ENCODE data around the gene LCN2.

The LCN2 gene

DNA sequence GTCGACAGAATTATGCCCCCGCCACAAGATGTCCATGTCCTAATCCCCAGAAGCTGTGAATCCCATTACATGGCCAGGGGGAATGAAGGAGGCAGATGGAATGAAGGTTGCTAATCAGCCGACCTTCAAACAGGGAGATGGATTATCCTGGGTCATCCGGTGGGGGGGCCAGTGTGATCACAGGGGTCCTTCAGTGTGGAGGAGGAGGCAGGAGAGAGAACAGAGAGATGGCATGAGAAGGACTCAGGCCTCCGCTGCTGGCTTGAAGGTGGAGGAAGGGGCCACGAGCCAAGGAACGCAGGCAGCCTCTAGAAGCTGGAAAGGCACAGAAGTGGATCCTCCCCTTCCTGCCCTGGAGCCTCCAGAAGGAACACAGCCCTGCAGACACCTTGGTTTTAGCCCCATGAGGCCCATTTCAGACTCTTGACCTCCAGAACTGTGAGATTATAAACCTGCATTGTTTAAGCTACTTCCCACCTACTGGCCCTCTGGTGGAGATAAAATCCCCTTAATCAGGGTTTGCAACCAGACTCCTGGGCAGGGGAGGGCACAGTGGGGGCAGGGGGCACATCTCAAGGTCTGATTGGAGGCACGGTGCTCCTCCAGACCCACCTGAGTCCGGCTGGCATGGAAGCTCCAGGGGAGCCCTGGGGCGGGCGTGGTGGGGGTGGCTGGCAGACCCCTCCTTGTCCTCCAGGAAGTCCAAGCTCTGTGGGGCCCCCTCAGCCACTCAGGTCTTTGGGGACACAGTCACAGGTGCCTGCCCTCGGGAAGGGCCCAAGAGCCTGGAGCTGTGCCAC lies 35.5 kb upstream of the LCN2 start:
- intact Hi-C loops (cut with DNase I): loop anchor here (10.0 kb wide), 1 partner anchor 169 kb away; no protein-coding TSS in a partner anchor
- peak in 1 of 42 donors; percentile 12 for DNase-seq

- DNase-seq: peak in 3 of 42 donors; percentile 1 to 14 (median 3)
- intact Hi-C loops (cut with DNase I): loop anchor here (10.0 kb wide), 1 partner anchor 170 kb away; no protein-coding TSS in a partner anchor
Observed at GRCh38 chr9:128114326-128115186, 34.7 kb upstream of the LCN2 start.

- DNase-seq: peak in 4 of 42 donors; percentile 0 to 16 (median 4)
- intact Hi-C loops (cut with DNase I): loop anchor here (10.0 kb wide), 1 partner anchor 171 kb away; no protein-coding TSS in a partner anchor
Observed at GRCh38 chr9:128115187-128116103, 33.8 kb upstream of the LCN2 start.

GRCh38 chr9:128116104-128117083 lies 32.9 kb upstream of the LCN2 start:
- intact Hi-C loops (cut with DNase I): loop anchor here (10.0 kb wide), 1 partner anchor 172 kb away; no protein-coding TSS in a partner anchor
- peak in 3 of 42 donors; percentile 4 to 15 (median 5) for DNase-seq

- peak; percentile 77 to 100 (median 95) for DNase-seq
- intact Hi-C loops (cut with DNase I): loop anchor here (10.0 kb wide), 1 partner anchor 173 kb away; no protein-coding TSS in a partner anchor
Observed at GRCh38 chr9:128117613-128118471, 31.4 kb upstream of the LCN2 start.

DNA sequence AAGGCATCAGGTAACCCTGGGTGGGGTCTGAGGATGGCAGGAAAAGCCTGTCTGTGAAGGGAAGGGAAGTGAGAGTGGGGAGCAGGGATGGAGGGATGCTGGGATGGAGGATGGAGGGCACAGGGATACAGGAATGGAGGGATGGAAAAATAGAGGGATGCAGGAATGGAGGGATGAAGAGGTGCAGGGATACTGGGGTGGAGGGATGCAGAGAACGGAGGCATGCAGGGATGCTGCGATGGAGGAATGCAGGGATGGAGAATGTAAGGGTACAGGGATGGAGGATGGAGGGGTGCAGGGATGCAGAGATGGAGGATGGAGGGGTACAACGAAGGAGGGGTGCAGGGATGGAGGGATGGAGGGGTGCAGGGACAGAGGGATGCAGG lies 30.8 kb upstream of the LCN2 start:
- intact Hi-C loops (cut with DNase I): loop anchor here (10.0 kb wide), 1 partner anchor 174 kb away; no protein-coding TSS in a partner anchor
- peak in 3 of 42 donors; percentile 0 to 4 (median 1) for DNase-seq

GRCh38 chr9:128118971-128119665 lies 30.1 kb upstream of the LCN2 start:
- intact Hi-C loops (cut with DNase I): loop anchor here (10.0 kb wide), 1 partner anchor 174 kb away; no protein-coding TSS in a partner anchor
- peak in 4 of 42 donors; percentile 1 to 7 (median 4) for DNase-seq

DNA sequence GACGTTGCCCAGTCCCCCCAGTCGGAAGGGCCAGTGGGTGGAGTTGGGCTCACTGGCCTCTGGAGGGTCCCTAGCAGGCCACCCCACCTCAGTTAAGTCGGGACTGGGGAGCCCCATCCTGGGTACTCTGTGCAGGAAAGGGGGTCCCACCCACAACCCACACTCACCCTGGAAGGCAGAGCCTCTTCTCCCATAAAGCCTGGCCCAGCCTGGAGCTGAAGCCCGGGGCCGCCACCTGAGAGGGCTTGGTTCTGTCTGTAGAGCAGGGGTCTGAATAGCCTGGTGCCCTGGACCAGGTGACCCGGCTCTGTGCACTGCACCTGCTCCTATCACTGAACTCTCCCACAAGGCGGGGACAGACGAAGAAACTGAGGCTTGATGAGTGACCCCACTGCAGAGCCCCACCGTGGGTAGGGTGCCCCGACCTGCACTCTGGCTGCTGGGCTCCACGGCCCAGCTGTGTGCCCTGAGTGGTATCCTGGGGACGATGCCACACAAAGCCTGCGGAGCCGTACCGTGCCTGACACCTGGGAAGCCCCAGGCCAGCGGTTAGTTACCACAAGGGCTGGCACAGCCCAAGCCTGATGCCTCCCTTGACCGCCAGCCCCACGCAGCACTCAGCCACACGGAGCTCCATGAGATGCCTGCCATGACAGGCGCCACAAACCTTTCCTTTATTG lies 29.1 kb upstream of the LCN2 start:
- intact Hi-C loops (cut with DNase I): no loop called here
- peak in 1 of 42 donors; percentile 5 for DNase-seq

DNA sequence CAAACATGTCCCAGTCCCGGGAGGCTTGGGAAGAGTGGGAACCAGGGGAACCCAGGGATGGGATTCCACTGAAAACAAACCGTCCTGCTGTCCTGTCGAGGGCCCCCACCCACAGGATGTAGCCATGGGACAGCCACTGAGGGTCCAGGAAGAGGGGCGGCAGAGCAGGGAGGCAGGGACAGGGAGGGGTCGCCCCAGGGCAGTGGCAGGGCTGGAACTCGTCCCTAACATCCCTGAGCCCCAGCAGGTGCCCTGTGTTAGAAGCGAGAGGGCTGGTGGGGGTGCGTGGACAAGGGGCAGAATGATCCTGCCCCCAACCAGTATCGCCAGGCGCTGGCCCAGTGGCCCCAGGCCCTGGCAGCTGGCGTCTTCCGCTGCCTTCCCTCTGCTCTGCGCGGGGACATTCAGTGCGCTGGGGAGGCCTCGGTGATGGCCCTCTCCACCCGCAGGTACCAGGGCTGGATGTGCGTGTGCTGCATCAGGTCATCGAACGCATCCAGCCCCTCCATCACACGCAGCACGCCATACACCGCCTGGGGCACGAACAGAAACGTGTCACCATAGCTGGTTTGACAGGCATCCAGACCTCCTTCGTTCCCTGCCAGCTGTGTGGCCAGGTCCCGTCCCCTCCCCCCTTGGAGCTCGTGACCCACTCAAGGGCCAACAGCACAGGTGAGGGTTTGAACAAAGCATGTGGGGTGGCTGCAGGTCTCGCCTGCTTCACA lies 28.4 kb upstream of the LCN2 start:
- intact Hi-C loops (cut with DNase I): no loop called here
- no peak for DNase-seq

- intact Hi-C loops (cut with DNase I): no loop called here
- no peak for DNase-seq
Observed at GRCh38 chr9:128121466-128121810, 27.8 kb upstream of the LCN2 start.

DNA sequence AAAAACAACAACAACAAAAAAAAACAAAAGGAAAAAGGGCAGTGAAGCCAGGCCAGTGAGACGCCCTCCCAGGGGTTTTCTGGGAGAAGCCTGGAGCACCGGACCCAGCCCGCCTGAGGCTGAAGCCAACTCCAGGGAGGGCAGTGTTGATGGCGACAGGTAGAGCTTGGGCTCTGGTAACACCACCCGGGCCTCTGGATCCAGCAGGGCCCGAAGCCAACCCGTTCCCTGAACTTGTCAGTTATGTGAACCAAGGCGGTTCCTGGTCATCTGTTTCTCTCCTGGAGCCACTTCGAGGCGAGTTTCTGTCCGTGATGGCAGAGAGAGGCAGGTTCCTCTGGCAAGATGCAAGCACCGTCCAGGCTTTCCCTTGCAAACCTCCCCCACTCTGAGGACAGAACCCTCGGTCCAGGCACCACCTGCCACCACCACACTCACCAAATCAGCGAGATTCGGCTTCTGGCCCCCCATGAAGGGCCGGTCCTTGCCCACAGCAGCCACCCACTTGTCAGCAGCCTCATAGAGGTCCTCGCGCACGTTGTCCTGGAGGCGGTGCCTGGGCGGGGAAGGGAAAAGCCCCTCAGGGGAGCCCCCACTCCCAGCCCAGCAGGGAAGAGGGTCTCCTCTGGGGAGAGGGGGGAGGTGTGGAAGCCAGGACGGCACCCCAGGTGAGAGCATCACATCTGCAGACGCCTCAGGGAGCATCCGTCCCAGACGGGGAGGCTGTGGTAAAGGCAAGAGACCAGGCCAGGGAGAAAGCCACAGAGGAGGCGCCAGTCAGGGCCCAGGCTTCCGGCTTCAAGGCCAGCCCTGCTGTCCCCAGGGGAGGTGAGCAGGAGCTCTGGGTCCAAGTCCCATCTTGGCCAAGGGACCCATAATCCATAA lies 27.1 kb upstream of the LCN2 start:
- DNase-seq: no peak
- intact Hi-C loops (cut with DNase I): no loop called here

GRCh38 chr9:128122809-128123175 lies 26.5 kb upstream of the LCN2 start:
- no peak for DNase-seq
- intact Hi-C loops (cut with DNase I): no loop called here

GRCh38 chr9:128123451-128124080 lies 25.7 kb upstream of the LCN2 start:
- intact Hi-C loops (cut with DNase I): no loop called here
- DNase-seq: no peak
